ENCODE results near the gene PDZRN4.

- TF ChIP-seq CTCF (IDR thresholded peaks at IDR 0.05) (peak in 4 of 5 experiments; percentile 28 to 45 (median 35)), POLR2AphosphoS5 (IDR thresholded peaks at IDR 0.05) (no peak)
These were observed 89.2 kb downstream of the PDZRN4 start for GRCh38 chr12:41277100-41277945.
